ENCODE data around the gene DEPDC4. TPM values are rescaled to one million over a fixed set of nuclear protein-coding genes. Genes with fewer than 3 reads are reported as not detected.

DEPDC4 gene
- total and polyA plus RNA-seq, 2 of the 4 experiments (the other 2 are of a cell fraction), result 0.72 to 0.79 TPM

DNA sequence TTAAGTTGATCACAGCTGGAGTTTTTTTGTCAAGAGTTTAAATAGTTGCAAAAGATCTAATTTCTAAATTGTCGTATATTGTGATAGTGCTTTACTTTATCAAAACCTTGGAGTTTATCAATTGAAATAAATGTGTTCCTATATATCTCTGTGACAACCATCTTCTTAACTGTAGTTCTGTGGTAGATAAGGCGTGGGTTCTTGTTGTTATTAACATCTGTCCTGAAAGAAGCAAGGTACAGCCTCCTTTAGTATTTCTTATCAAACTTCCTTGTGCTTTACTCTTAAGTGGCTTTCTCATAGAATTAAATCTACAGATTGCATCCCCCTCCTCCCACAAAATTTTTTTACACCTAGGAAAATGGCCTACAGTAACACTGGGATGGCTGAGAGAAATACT is 7.4 kb upstream of the DEPDC4 start:
- no TSS peak for BruUV-seq (replicated peaks)
- in situ Hi-C loops (cut with MboI; ENCODE audit: low sequenced_read_pairs), result no loop called here
- no peak overlapping the region for H3K18ac ChIP-seq (ENCODE audit: low read depth, low read length)
- ATAC-seq (ENCODE audit: low read depth) (no peak), DNase-seq (no peak)
- peaks cover 13% of the 10 kb centered on the region for H4K20me1 ChIP-seq (ENCODE audit: insufficient read depth, low read length)
- H3K27ac ChIP-seq (ENCODE audit: insufficient read depth, low read length), result no peak overlapping the region
- no peaks in the 10 kb centered on the region for H3K9me3 ChIP-seq (ENCODE audit: control insufficient read depth, insufficient read depth, low read length)
- no peak overlapping the region for H2BK5ac ChIP-seq (ENCODE audit: low read depth, low read length, poor library complexity, severe bottlenecking)
- H3K56ac ChIP-seq (ENCODE audit: extremely low read depth, insufficient read depth, low read length), result no peak overlapping the region
- no peak overlapping the region for H2AK9ac ChIP-seq (replicated peaks; ENCODE audit: low read depth, low read length, poor library complexity)
- no peak overlapping the region for H2AK5ac ChIP-seq (ENCODE audit: low read depth, low read length)
- dilution Hi-C loops (cut with HindIII; ENCODE audit: low sequenced_read_pairs, unreplicated experiment), result no loop called here
- peaks cover 3% of the 10 kb centered on the region; the same call in 1 of the 2 replicates for H3K9me1 ChIP-seq (ENCODE audit: insufficient read depth, low read length)
- H3K4me2 ChIP-seq (ENCODE audit: low read depth, low read length), result no peak overlapping the region
- TF ChIP-seq NFE2L2 (IDR thresholded peaks at IDR 0.05; ENCODE audit: low read depth, low read length) (no peak), RFX5 (IDR thresholded peaks at IDR 0.05; ENCODE audit: low read depth, low read length) (no peak), BHLHE40 (IDR thresholded peaks at IDR 0.05; ENCODE audit: low read depth, low read length) (no peak), MAZ (IDR thresholded peaks at IDR 0.05; ENCODE audit: borderline replicate concordance, low read depth, low read length) (no peak), FOS (IDR thresholded peaks at IDR 0.05; ENCODE audit: low read depth, low read length) (no peak), RAD21 (IDR thresholded peaks at IDR 0.05; ENCODE audit: low read length) (no peak), RCOR1 (IDR thresholded peaks at IDR 0.05; ENCODE audit: insufficient replicate concordance, low read length) (no peak)
- TF ChIP-seq, protein P1, sequence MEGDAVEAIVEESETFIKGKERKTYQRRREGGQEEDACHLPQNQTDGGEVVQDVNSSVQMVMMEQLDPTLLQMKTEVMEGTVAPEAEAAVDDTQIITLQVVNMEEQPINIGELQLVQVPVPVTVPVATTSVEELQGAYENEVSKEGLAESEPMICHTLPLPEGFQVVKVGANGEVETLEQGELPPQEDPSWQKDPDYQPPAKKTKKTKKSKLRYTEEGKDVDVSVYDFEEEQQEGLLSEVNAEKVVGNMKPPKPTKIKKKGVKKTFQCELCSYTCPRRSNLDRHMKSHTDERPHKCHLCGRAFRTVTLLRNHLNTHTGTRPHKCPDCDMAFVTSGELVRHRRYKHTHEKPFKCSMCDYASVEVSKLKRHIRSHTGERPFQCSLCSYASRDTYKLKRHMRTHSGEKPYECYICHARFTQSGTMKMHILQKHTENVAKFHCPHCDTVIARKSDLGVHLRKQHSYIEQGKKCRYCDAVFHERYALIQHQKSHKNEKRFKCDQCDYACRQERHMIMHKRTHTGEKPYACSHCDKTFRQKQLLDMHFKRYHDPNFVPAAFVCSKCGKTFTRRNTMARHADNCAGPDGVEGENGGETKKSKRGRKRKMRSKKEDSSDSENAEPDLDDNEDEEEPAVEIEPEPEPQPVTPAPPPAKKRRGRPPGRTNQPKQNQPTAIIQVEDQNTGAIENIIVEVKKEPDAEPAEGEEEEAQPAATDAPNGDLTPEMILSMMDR (conservative IDR thresholded peaks at IDR 0.05; ENCODE audit: low read depth, low read length), result no peak
- TF ChIP-seq, protein P2, sequence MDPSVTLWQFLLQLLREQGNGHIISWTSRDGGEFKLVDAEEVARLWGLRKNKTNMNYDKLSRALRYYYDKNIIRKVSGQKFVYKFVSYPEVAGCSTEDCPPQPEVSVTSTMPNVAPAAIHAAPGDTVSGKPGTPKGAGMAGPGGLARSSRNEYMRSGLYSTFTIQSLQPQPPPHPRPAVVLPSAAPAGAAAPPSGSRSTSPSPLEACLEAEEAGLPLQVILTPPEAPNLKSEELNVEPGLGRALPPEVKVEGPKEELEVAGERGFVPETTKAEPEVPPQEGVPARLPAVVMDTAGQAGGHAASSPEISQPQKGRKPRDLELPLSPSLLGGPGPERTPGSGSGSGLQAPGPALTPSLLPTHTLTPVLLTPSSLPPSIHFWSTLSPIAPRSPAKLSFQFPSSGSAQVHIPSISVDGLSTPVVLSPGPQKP (IDR thresholded peaks at IDR 0.05; ENCODE audit: borderline replicate concordance, low read depth, low read length), result no peak
- ChIA-PET POLR2A (ENCODE audit: unreplicated experiment) (no interaction called here), CTCF (interaction anchor here (0.6 to 1.0 kb wide), 2 partner anchors 39 to 223 kb away, joined by 3 read pairs; no protein-coding TSS in a partner anchor)
- no peak overlapping the region for H4K5ac ChIP-seq (ENCODE audit: low read depth, low read length)
- no peak overlapping the region for H4K8ac ChIP-seq (ENCODE audit: low read depth in 2 of 2, low read length in 2 of 2)
- no peak overlapping the region for H3K14ac ChIP-seq (replicated peaks; ENCODE audit: low read depth, low read length)
- peaks cover 11 to 19% of the 10 kb centered on the region in 2 experiments; a peak in 3 of 4 replicates for H3K79me1 ChIP-seq (ENCODE audit: low read depth in 1 of 2, low read length in 2 of 2)
- no peak overlapping the region for H2BK15ac ChIP-seq (ENCODE audit: low read depth, low read length)
- H2BK20ac ChIP-seq (ENCODE audit: low read depth, low read length), result no peak overlapping the region
- no peak overlapping the region for H2BK120ac ChIP-seq (ENCODE audit: low read depth, low read length)
- H3K23ac ChIP-seq (ENCODE audit: low read depth, low read length), result no peak overlapping the region
- no peak overlapping the region for H3K4me3 ChIP-seq (ENCODE audit: insufficient read depth, low read depth, low read length)
- H2AFZ ChIP-seq (replicated peaks; ENCODE audit: low read length, poor library complexity), result no peak overlapping the region
- no peak overlapping the region for H3K9ac ChIP-seq (ENCODE audit: low read depth, low read length)
- H3K36me3 ChIP-seq (ENCODE audit: control insufficient read depth, insufficient read depth, low read length), result peaks cover 3% of the 10 kb centered on the region; the same call in 1 of the 2 replicates
- H3K4me1 ChIP-seq (ENCODE audit: control insufficient read depth, insufficient read depth, low read length), result 0 out of 2 replicates have a peak, but pooled peaks cover 2% of the 10 kb centered on the region
- H3K4ac ChIP-seq (ENCODE audit: low read depth, low read length), result no peak overlapping the region
- WGBS, 2 experiments (ENCODE audit: extremely low coverage in 2 of 2, insufficient read length in 1 of 2), result no CpG with 5 or more reads among the region's 2 CpGs
- no peaks in the 10 kb centered on the region for H3K27me3 ChIP-seq (ENCODE audit: control insufficient read depth, insufficient read depth, low read length)
- intact Hi-C loops (cut with micrococcal nuclease), result no loop called here
- no peak overlapping the region for H4K91ac ChIP-seq (ENCODE audit: insufficient read depth, low read depth, low read length)

All from IMR-90 (cell line).